A204.1 (cell line): ENCODE data around the gene DSCAM.

Experiments used
- FAIRE-seq: peaks from 2 replicates; lab custom pipeline; 2012; peaks lifted over from hg19 to GRCh38; lab: Jason Lieb, UNC

The DSCAM gene

DNA sequence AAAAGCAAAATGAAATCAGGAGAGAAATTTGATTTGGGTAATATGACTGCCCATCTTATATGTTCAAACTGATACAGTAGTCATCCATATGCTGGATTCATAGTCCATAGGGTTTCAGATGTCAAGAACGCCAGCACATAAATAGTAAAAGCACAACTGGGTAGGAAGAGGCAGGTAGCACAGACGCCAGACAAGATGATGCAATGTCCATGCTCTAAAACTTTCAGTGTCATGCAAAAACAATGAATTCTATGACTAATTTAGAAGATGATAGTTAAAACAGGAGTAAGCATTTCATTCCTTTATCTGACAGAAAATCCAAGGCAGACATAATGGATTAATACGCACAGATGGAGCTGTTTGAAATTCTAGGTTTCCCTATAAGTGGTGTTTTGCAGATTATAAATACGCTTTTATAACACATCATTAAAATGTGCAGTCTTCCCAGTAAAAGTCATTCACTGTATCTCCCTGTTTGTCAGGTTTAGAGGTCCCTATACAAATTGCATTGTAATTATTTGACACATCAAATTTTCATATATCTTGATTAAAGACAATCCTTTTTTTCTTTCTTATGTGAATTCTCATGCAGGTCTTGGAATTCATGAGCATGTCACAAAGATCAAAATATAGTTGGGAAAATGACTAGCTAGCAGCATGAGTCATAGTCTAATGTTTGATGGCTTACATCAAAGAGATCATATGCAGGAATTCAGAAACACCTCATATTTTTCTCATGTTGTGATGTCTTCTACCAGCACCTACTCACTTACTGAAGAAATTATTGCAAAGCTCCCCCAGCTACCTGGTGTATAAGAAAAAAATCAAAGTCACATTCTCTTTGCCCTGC, 139.9 kb downstream of the DSCAM start:
- FAIRE-seq: no peak

- FAIRE-seq: no peak
These were observed 140.8 kb downstream of the DSCAM start for GRCh38 chr21:40706176-40706575.

DNA sequence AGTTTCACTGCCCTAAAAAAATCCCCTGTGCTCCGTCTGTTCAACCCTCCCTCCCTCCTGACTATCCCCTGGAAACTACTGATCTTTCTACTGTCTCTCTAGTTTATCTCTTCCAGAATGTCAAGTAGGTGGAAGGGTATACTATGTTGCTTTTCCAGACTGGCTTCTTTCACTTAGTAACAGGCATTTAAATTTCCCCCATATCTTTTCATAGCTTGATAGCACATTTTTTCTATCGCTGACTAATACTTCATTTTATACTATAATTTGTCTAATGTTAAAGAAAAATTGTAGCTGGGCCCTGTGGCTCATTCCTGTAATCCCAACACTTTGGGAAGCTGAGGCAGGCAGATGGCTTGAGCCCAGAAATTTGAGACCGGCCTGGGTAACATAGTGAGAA, 142.8 kb downstream of the DSCAM start:
- no peak for FAIRE-seq

DNA sequence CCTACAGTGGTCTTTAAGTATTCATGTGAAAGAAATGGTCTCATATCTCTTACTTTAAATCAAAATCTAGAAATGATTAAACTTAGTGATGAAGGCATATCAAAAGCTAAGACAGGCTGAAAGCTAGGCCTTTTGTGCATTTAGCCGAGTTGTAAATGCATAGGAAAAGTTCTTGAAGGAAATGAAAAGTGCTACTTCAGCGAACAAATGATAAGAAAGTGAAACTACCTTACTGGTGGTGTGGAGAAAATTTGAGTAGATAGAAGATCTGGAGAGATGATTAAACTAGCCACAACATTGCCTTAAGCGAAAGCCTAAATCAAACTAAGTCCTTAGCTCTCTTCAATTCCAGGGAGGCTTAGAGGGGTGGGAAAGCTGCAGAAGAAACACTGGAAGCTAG, 147.6 kb downstream of the DSCAM start:
- no peak for FAIRE-seq

DNA sequence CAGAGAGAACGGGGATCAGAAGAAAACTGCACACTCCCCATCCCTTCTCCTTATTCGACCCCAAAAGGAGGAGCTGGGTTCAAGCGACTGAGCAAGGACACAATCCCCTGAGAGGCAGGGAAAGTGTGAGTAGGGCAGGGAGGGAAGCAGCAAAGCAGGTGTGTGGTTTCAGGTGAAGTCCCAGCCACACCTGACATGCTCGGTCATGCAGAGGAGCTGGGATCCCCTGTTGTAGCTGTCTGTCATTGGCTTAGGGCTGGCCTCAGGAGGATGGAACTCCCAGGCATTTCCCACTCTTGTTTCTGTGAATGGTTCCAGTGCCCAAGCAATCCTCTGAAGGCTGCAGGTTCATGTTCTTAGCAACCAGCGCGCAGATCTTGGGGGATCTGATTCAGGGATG, 150.7 kb downstream of the DSCAM start:
- FAIRE-seq: no peak

DNA sequence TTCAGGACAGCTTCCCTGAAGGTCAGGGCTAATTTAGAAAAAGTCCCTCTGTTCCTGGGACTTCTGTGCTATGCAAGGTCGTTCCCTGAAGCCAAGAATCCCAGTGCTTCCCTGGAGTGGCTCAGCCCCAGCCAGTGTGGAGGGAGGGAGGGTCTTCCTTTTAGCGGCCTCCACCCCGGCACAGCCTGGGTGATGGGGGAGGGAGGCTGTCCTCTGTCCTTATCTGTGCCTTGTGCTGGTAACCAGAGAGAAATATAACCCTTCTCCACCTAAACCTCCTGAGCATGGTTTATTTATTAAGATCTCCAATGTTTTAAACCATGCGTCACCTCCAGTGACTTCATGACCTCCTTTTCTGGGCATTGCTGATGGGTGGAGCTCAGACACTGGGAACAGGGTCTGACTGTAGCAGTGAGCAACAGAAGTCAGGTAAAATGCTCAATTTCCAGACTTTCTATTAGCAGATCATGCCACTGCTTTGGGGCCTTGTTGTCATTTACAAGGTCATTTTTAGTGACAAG, 157.1 kb downstream of the DSCAM start:
- no peak for FAIRE-seq

DNA sequence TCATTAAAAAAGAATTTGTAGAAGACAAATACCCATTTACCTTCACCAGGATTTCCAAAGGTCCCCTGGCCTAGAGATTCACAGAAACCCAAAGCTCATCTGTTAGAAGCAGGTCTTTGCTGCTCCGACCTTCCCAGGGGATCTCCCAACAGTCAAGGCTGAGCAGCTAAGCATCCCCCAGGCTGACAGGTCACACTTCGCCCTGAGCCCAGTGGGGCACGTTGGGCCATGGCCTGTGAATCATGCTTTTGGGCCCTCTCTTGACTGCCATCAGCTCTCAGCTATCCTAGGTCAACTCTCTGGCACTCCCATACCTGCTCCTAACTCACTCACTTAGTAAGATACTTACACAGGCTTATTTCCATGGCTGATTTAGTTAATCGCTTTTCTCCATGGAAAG, 157.7 kb downstream of the DSCAM start:
- FAIRE-seq: no peak

DNA sequence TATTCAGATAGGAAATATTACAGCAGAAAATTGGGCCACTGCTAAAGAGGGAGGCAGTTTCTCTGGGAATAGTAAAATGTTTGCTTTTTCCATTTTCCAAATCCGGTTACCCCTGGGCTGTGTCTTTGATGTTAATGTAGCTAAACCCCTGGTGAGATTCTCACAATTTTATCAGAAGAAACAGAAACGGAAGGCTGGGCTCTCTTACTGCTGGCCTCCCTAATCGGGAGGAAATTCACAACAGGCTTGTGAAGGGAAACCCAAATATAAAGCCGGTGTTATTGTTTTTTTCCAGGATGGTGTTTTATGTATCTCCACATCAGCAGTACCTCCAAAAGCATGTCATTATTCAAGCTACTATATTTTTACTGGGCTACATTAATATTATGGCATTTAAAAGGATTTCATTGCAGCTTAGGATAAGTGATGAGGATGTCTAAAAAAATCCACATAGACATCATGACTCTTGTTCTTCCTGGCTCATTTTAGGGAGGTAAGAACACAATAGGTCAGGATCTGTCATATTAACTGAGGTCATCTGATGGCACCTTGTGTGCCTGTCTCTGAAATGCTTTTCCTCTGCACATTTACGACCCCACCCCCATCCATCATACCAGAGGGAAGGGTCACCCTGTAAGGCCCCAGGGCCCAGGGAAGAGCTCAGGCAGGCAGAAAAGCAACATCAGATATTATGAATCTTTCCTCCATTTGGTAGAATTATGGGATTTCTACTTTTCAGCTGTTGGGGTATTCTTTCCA, 158.7 kb downstream of the DSCAM start:
- FAIRE-seq: no peak

DNA sequence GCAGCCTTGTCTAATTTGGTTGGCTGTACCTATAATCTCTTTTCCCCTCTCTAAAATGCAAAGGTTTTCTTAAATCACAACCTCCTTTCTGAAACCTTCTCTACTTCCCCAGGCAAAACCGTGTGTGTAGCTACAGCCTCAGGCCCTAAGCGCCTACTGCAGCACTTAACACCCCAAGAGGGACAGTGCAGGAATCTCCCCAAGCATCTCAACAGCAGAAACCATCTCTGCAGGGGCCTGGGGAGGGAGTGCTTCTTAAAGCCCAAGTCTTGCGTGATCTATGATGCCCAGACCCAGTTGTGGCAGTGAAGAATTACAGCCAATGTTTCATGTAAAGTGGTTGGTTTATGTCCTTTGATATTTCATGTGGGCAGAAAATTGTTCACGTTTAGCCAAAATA, 159.3 kb downstream of the DSCAM start:
- no peak for FAIRE-seq

GRCh38 chr21:40686526-40686925, 160.4 kb downstream of the DSCAM start:
- FAIRE-seq: no peak

- FAIRE-seq: no peak
These were observed 161.8 kb downstream of the DSCAM start for GRCh38 chr21:40685141-40685540.

GRCh38 chr21:40684726-40685125, 162.2 kb downstream of the DSCAM start:
- no peak for FAIRE-seq

- no peak for FAIRE-seq
These were observed 163.6 kb downstream of the DSCAM start for GRCh38 chr21:40683349-40683748.

- FAIRE-seq: no peak
These were observed 165.6 kb downstream of the DSCAM start for GRCh38 chr21:40681164-40681859.

GRCh38 chr21:40680311-40680710, 166.6 kb downstream of the DSCAM start:
- FAIRE-seq: no peak

GRCh38 chr21:40678681-40679284, 168.2 kb downstream of the DSCAM start:
- no peak for FAIRE-seq

DNA sequence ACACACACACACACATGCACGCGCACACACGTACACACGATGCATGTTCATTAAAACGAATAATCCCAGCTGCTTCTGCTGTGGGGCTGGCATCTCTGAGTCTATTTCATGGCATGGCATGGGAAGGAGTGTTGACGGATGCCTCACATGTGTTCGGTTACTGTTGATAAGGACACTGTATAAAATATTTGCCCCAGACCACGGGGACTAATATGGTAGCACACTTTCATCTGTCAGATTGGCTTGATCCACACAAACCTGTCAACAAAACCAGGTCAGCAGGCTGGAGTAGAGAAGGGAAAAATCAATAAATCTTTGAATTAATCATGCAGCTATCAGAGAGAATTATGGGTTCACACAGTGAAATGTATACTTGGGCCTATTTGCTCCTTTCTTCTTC, 171.9 kb downstream of the DSCAM start:
- FAIRE-seq: no peak

GRCh38 chr21:40672602-40673001, 174.4 kb downstream of the DSCAM start:
- FAIRE-seq: no peak

- no peak for FAIRE-seq
These were observed 175.2 kb downstream of the DSCAM start for GRCh38 chr21:40671716-40672115.

- no peak for FAIRE-seq
These were observed 178.2 kb downstream of the DSCAM start for GRCh38 chr21:40668555-40669275.

GRCh38 chr21:40667967-40668366, 179.0 kb downstream of the DSCAM start:
- no peak for FAIRE-seq

DNA sequence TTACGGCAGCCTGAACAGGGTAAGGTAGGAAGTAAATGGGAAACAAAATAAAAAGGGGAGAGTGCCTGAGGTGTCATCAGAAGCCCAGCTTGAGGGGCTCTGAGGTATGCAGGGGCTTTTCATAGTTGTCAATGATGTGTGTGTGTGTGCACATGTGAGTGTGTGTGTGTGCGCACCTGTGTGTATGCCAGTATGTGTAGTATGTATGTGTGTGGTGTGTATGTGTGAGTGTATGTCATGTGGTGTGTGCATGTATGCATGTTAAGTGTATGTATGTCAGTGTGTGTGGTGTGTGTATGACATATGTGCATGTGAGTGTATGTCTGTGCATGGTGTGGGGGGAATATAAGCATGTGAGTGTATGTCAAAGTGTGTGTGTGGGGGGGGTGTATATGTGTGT, 184.1 kb downstream of the DSCAM start:
- FAIRE-seq: no peak
